HUES6 (cell line): ENCODE data around the gene KRT73.
"Not testable (repeated sequence)": the region's sequence is repeated elsewhere in the genome, so short reads cannot be mapped to it uniquely, and the experiment has no call there.

Experiments used
- H3K27ac ChIP-seq: 2 replicates; pipeline ENCODE4 v1.7.0; 2013; ENCODE audit warnings: low read depth, mild to moderate bottlenecking, low read length, inconsistent platforms
- H3K27me3 ChIP-seq: 2 replicates; pipeline ENCODE4 v1.6.1; 2013; ENCODE audit warnings: low read length; ENCODE audit not compliant: control insufficient read depth, insufficient read depth
- H3K36me3 ChIP-seq: 2 replicates; pipeline ENCODE4 v1.6.1; 2013; ENCODE audit warnings: low read length; ENCODE audit not compliant: control insufficient read depth, insufficient read depth
- H3K4me1 ChIP-seq: 2 replicates; pipeline ENCODE4 v1.6.1; 2013; ENCODE audit warnings: low read length; ENCODE audit not compliant: control insufficient read depth, insufficient read depth
- H3K4me3 ChIP-seq: 2 replicates; pipeline ENCODE4 v1.5.1; 2013; ENCODE audit warnings: low read depth, low read length
- H3K9ac ChIP-seq: one replicate; pipeline ENCODE4 v1.6.1; 2013; ENCODE audit warnings: mild to moderate bottlenecking, low read length
- H3K9me3 ChIP-seq: 2 replicates; pipeline ENCODE4 v1.6.1; 2013; ENCODE audit warnings: low read depth, low read length; ENCODE audit not compliant: control insufficient read depth, insufficient read depth

Gene KRT73

GRCh38 chr12:52600475-52600874, 17.9 kb downstream of the KRT73 start:
- peaks cover 33% of the 10 kb centered on the region for H3K27me3 ChIP-seq
- no peak overlapping the region for H3K4me3 ChIP-seq
- H3K9me3 ChIP-seq, result no peaks in the 10 kb centered on the region
- no peak overlapping the region for H3K9ac ChIP-seq
- no peak overlapping the region for H3K27ac ChIP-seq
- no peaks in the 10 kb centered on the region for H3K4me1 ChIP-seq
- no peaks in the 10 kb centered on the region for H3K36me3 ChIP-seq

GRCh38 chr12:52600071-52600470, 18.3 kb downstream of the KRT73 start:
- H3K9ac ChIP-seq, result no peak overlapping the region
- H3K27me3 ChIP-seq, result peaks cover 33% of the 10 kb centered on the region
- H3K9me3 ChIP-seq, result no peaks in the 10 kb centered on the region
- no peaks in the 10 kb centered on the region for H3K4me1 ChIP-seq
- no peak overlapping the region for H3K27ac ChIP-seq
- H3K36me3 ChIP-seq, result no peaks in the 10 kb centered on the region
- no peak overlapping the region for H3K4me3 ChIP-seq

DNA sequence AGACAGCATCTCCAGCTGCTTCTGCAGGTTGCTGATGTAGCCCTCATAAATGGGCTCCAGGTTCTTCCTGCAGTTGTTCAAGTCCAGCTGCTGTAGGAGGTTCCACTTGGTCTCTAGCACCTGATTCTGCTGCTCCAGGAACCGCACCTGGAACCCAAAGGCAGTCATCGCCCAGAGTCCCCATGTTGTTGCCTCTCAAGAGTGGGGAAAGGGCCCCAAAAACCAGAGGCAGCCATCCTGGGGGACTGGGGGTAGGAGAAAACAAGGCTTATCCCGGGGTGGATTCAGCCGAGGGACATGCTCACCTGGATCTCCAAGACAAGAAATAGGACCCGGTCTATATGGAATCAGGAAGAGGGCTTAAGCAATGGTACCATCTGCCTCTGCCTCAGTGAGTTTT, 19.4 kb downstream of the KRT73 start:
- no peaks in the 10 kb centered on the region for H3K9me3 ChIP-seq
- H3K4me3 ChIP-seq, result no peak overlapping the region
- H3K27ac ChIP-seq, result no peak overlapping the region
- no peaks in the 10 kb centered on the region for H3K36me3 ChIP-seq
- H3K9ac ChIP-seq, result no peak overlapping the region
- peaks cover 33% of the 10 kb centered on the region for H3K27me3 ChIP-seq
- no peaks in the 10 kb centered on the region for H3K4me1 ChIP-seq

DNA sequence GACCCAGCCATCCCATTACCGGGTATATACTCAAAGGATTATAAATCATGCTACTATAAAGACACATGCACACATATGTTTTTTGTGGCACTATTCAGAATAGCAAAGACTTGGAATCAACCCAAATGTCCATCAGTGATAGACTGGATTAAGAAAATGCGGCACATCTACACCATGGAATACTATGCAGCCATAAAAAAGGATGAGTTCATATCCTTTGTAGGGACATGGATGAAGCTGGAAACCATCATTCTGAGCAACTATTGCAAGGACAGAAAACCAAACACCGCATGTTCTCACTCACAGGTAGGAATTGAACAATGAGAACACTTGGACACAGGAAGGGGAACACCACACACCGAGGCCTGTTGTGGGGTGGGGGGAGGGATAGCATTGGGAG, 24.1 kb downstream of the KRT73 start:
- not testable (repeated sequence) for H3K27ac ChIP-seq
- peaks cover 18% of the 10 kb centered on the region for H3K27me3 ChIP-seq

GRCh38 chr12:52591521-52591920, 26.8 kb downstream of the KRT73 start:
- Histone ChIP-seq H3K4me1 (no peaks in the 10 kb centered on the region), H3K36me3 (no peaks in the 10 kb centered on the region), H3K27me3 (no peaks in the 10 kb centered on the region), H3K27ac (no peak overlapping the region), H3K9ac (no peak overlapping the region), H3K9me3 (peaks cover 38% of the 10 kb centered on the region), H3K4me3 (no peak overlapping the region)

More for the DNA sequence above, 24.1 kb downstream of the KRT73 start:
- not testable (repeated sequence) for H3K4me1 ChIP-seq, H3K4me3 ChIP-seq, H3K9ac ChIP-seq, H3K36me3 ChIP-seq
- H3K9me3 ChIP-seq, result peaks cover 36% of the 10 kb centered on the region

DNA sequence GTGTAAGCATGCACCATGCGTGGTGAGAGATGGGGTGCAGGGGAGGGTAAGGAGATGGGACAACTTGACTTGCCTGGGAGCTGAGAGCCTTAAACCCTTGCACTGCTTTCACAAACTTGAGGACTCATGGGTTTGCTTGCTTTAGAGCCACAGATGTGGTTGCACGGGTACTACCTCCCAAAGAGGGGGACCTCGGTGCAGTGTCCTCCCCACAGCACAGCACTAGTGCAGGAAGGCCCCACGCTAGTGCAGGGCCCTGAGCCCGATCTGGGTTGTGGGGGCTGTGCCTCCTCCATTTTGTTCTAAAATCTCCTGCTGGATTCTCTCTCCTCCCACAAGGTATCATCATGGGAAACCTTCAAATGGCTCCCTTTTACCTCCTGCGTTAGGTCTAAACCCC, 28.3 kb downstream of the KRT73 start:
- H3K4me3 ChIP-seq, result no peak overlapping the region
- no peaks in the 10 kb centered on the region for H3K36me3 ChIP-seq
- no peak overlapping the region for H3K27ac ChIP-seq
- no peaks in the 10 kb centered on the region for H3K27me3 ChIP-seq
- peaks cover 38% of the 10 kb centered on the region for H3K9me3 ChIP-seq
- no peaks in the 10 kb centered on the region for H3K4me1 ChIP-seq
- no peak overlapping the region for H3K9ac ChIP-seq

DNA sequence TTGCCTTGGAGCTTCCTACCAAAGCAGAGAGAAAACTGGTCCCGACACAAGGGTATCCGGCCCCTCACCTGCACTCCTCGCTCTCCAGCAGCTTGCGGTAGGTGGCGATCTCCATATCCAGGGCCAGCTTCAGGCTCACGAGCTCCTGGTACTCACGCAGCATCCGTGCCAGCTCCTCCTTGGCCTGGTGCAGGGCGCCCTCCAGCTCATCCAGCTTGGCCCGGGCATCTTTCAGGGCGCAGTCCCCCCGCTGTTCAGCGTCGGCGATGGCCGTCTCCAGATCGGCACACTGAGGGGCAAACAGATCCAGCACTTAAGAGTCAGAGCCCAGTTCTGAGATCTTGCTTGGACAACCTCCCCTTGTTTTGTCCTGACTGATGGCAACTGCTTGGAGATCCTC, 30.8 kb downstream of the KRT73 start:
- Histone ChIP-seq H3K4me3 (no peak overlapping the region), H3K27ac (no peak overlapping the region), H3K9me3 (peaks cover 35% of the 10 kb centered on the region), H3K4me1 (peaks cover 3% of the 10 kb centered on the region), H3K27me3 (no peaks in the 10 kb centered on the region), H3K9ac (no peak overlapping the region), H3K36me3 (no peaks in the 10 kb centered on the region)

GRCh38 chr12:52585946-52586345, 32.4 kb downstream of the KRT73 start:
- H3K4me3 ChIP-seq, result no peak overlapping the region
- H3K9me3 ChIP-seq, result peaks cover 19% of the 10 kb centered on the region
- peaks cover 4% of the 10 kb centered on the region for H3K4me1 ChIP-seq
- no peak overlapping the region for H3K9ac ChIP-seq
- H3K27ac ChIP-seq, result no peak overlapping the region
- no peaks in the 10 kb centered on the region for H3K36me3 ChIP-seq
- no peaks in the 10 kb centered on the region for H3K27me3 ChIP-seq

GRCh38 chr12:52585066-52585465, 33.3 kb downstream of the KRT73 start:
- Histone ChIP-seq H3K27me3 (no peaks in the 10 kb centered on the region), H3K4me3 (no peak overlapping the region), H3K9me3 (peaks cover 11% of the 10 kb centered on the region), H3K27ac (no peak overlapping the region), H3K36me3 (no peaks in the 10 kb centered on the region), H3K9ac (no peak overlapping the region), H3K4me1 (peaks cover 4% of the 10 kb centered on the region)

DNA sequence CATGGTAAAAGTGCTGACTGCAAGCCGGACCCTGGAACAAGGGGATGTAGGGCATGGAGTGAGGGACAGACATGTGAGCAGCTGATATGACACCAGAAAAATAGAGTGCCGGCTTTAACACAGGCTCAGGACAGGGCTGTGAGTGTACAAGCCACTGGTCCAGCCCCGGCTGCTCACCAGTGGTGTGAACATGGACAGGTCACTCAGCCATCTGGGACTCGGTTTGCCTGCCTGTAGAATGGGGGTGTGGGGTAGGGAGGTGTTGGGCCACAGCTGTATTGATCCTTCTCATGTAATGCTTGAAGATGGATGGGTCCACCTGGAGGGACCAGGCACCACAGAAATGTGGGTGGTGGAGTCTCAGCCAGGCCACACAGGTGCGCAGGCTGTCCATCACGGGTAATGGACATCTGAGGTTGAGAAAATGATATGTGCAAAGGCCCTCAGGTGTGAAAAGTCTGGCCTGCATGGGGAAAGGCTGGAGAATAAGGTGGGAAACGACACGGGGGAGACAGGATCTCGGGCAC, 34.1 kb downstream of the KRT73 start:
- Histone ChIP-seq H3K9ac (no peak overlapping the region), H3K4me3 (no peak overlapping the region), H3K4me1 (peaks cover 4% of the 10 kb centered on the region), H3K9me3 (0 out of 2 replicates have a peak, but pooled peaks cover 2% of the 10 kb centered on the region), H3K36me3 (no peaks in the 10 kb centered on the region), H3K27me3 (no peaks in the 10 kb centered on the region), H3K27ac (no peak overlapping the region)

- Histone ChIP-seq H3K27ac (no peak overlapping the region), H3K36me3 (no peaks in the 10 kb centered on the region), H3K9me3 (no peaks in the 10 kb centered on the region), H3K27me3 (no peaks in the 10 kb centered on the region), H3K4me1 (peaks cover 4% of the 10 kb centered on the region), H3K4me3 (no peak overlapping the region), H3K9ac (no peak overlapping the region)
These were observed 35.3 kb downstream of the KRT73 start for GRCh38 chr12:52582971-52583456.

DNA sequence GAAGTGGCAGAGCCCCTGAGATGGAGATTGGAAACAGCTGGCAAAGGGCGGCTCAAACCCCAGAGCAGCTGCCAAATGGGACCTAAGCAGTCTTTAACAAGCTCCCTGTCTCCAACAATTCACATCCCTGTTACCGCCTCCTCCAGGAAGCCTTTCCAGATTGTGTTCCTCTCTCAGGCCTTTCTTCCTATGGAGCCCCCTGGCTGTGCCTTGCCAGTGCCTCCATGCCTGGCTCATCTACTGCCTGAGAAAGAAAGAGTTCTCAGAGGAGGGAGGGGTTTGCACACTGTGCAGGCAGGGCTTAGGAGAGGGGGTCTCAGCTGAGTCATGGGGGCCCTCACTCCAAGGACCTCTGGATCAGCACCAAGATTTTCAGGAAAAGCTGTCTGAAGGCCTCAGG, 35.9 kb downstream of the KRT73 start:
- H3K9me3 ChIP-seq, result no peaks in the 10 kb centered on the region
- H3K27ac ChIP-seq, result no peak overlapping the region
- H3K9ac ChIP-seq, result no peak overlapping the region
- H3K27me3 ChIP-seq, result no peaks in the 10 kb centered on the region
- peaks cover 4% of the 10 kb centered on the region for H3K4me1 ChIP-seq
- H3K36me3 ChIP-seq, result no peaks in the 10 kb centered on the region
- no peak overlapping the region for H3K4me3 ChIP-seq
